HCT116 (cell line): ENCODE results near the gene ZP3. TPM values are rescaled to one million over a fixed set of nuclear protein-coding genes. Genes with fewer than 3 reads are reported as not detected.
"Not testable (repeated sequence)": the region's sequence is repeated elsewhere in the genome, so short reads cannot be mapped to it uniquely, and the experiment has no call there.

Source experiments
- ATAC-seq: fragments of 200-7000 bp; cut with Tn5 transposase; 2 replicates; pipeline ENCODE4 v1.9.1; 2020; ENCODE audit warnings: mild to moderate bottlenecking, moderate library complexity
- BruUV-seq: library from RNA; stranded (reverse); fragments of 400-500 nt; replicated peaks from 2 replicates; lab custom pipeline; 2021; lab: Mats Ljungman, UMichigan
- CTCF ChIA-PET: fragments of 300-600 bp; sonication (Branson Sonifier 250); formaldehyde crosslinking; loops from one replicate; lab custom pipeline; 2021; ENCODE audit warnings: antibody characterized with exemption; lab: Charles Lee
- POLR2A ChIA-PET: fragments of 300-600, 350-600 bp; sonication (Branson Sonifier 250); formaldehyde crosslinking; loops from one replicate; lab custom pipeline; 2021; ENCODE audit warnings: antibody characterized with exemption; lab: Charles Lee
- RAD21 ChIA-PET, 2 experiments: fragments of 300-600 bp; sonication (Branson Sonifier 250); formaldehyde crosslinking; loops; one replicate each; lab custom pipeline; 2023; ENCODE audit warnings: low total read pairs in 2 of 2; ENCODE audit not compliant: uncharacterized antibody in 2 of 2, unreplicated experiment in 2 of 2, low non-redundant PET in 1 of 2; lab: Charles Lee
- DNase-seq: peaks from one replicate; pipeline ENCODE4 v3.0.0-alpha.2; 2010; ENCODE audit warnings: low read depth, low spot score
- H2AFZ ChIP-seq: fragments of 200-600 bp; shearing (Covaris generic), sonication (generic); 2 replicates; pipeline ENCODE4 v1.6.1; 2017; ENCODE audit warnings: low read depth, mixed run types, mixed read lengths, antibody characterized with exemption, low read length; ENCODE audit not compliant: poor library complexity, severe bottlenecking
- H3K27ac ChIP-seq: 2 replicates; pipeline ENCODE4 v1.5.1; 2012; ENCODE audit warnings: low read depth, low read length
- H3K27me3 ChIP-seq: fragments of 200-600 bp; sonication (generic); 2 replicates; pipeline ENCODE4 v1.6.1; 2016; ENCODE audit warnings: mixed run types, low read length, mixed read lengths; ENCODE audit not compliant: insufficient read depth
- H3K36me3 ChIP-seq, 2 experiments: fragments of 200-500 bp in 1 of 2; fragments of 200-600 bp in 1 of 2; sonication (Bioruptor generic) in 1 of 2; sonication (generic) in 1 of 2; 2 replicates each; pipeline versions ENCODE4 v1.5.1 to v1.6.1; 2014 to 2016; ENCODE audit warnings: low read length in 2 of 2, inconsistent platforms in 1 of 2, mixed read lengths in 1 of 2, mixed run types in 1 of 2; ENCODE audit not compliant: insufficient read depth in 2 of 2, control insufficient read depth in 1 of 2
- H3K4me1 ChIP-seq, 2 experiments: fragments of 200-600 bp in 1 of 2; sonication (generic) in 1 of 2; 2 replicates each; pipeline versions ENCODE4 v1.5.1 to v1.6.1; 2012 to 2017; ENCODE audit warnings: low read length in 2 of 2, inconsistent platforms in 1 of 2, mild to moderate bottlenecking in 1 of 2, mixed read lengths in 1 of 2, mixed run types in 1 of 2, moderate library complexity in 1 of 2; ENCODE audit not compliant: insufficient read depth in 2 of 2, control insufficient read depth in 1 of 2
- H3K4me2 ChIP-seq: fragments of 200-600 bp; sonication (generic); 2 replicates; pipeline ENCODE4 v1.6.1; 2017; ENCODE audit warnings: mixed run types, low read length, mixed read lengths
- H3K4me3 ChIP-seq, 2 experiments: fragments of 200-600 bp in 1 of 2; sonication (generic) in 1 of 2; replicated peaks in 1 of 2; 2 replicates each; pipeline ENCODE4 v1.5.1; 2011 to 2016; ENCODE audit warnings: low read length in 2 of 2, control low read depth in 1 of 2, low read depth in 1 of 2, mild to moderate bottlenecking in 1 of 2, mixed read lengths in 1 of 2, mixed run types in 1 of 2
- H3K79me2 ChIP-seq: fragments of 200-600 bp; sonication (generic); 2 replicates; pipeline ENCODE4 v1.6.1; 2017; ENCODE audit warnings: mild to moderate bottlenecking, mixed run types, low read length, moderate library complexity, mixed read lengths; ENCODE audit not compliant: insufficient read depth
- H3K9ac ChIP-seq: fragments of 200-600 bp; sonication (generic); 2 replicates; pipeline ENCODE4 v1.6.1; 2016; ENCODE audit warnings: low read length, mixed read lengths
- H3K9me2 ChIP-seq: fragments of 200-600 bp; sonication (generic), shearing (Covaris generic); 2 replicates; pipeline ENCODE4 v1.6.1; 2017; ENCODE audit warnings: mixed run types, mild to moderate bottlenecking, moderate library complexity; ENCODE audit not compliant: insufficient read depth
- H3K9me3 ChIP-seq, 2 experiments: fragments of 200-500 bp in 1 of 2; fragments of 200-600 bp in 1 of 2; sonication (Bioruptor generic) in 1 of 2; sonication (generic) in 1 of 2; 2 replicates each; pipeline ENCODE4 v1.6.1; 2014 to 2017; ENCODE audit warnings: low read length in 2 of 2, mixed read lengths in 2 of 2, inconsistent platforms in 1 of 2, low read depth in 1 of 2, mild to moderate bottlenecking in 1 of 2, mixed run types in 1 of 2, moderate library complexity in 1 of 2; ENCODE audit not compliant: control insufficient read depth in 1 of 2, insufficient read depth in 1 of 2
- H4K20me1 ChIP-seq: fragments of 200-600 bp; sonication (generic), shearing (Covaris generic); 2 replicates; pipeline ENCODE4 v1.6.1; 2017; ENCODE audit warnings: mixed run types, mild to moderate bottlenecking, moderate library complexity; ENCODE audit not compliant: insufficient read depth
- intact Hi-C: fragments of 100-400 bp; cut with micrococcal nuclease; formaldehyde crosslinking; loops from 2 replicates; pipeline ENCODE4 v1.10.0; 2022
- total RNA-seq: library from RNA; stranded (reverse); gene quantifications from one replicate; pipeline ENCODE4 v1.2.1, GENCODE V29; 2021; ENCODE audit not compliant: unreplicated experiment

The ZP3 gene
- total RNA-seq, 1 experiment from 2014 or later: 23.4 TPM

GRCh38 chr7:76467743-76468404 lies 43.1 kb downstream of the ZP3 start:
- H2AFZ ChIP-seq, H3K4me1 ChIP-seq, H3K9me3 ChIP-seq, H4K20me1 ChIP-seq, H3K36me3 ChIP-seq, ATAC-seq, H3K4me2 ChIP-seq, DNase-seq, H3K4me3 ChIP-seq, H3K27ac ChIP-seq, H3K9ac ChIP-seq, RAD21 ChIA-PET, CTCF ChIA-PET, H3K79me2 ChIP-seq, H3K9me2 ChIP-seq, POLR2A ChIA-PET, BruUV-seq, intact Hi-C loops, H3K27me3 ChIP-seq: not testable (repeated sequence)

- H4K20me1 ChIP-seq, POLR2A ChIA-PET, H3K27me3 ChIP-seq, H3K9ac ChIP-seq, H3K9me3 ChIP-seq, H3K9me2 ChIP-seq, DNase-seq, H3K36me3 ChIP-seq, H3K4me1 ChIP-seq, H3K4me3 ChIP-seq, intact Hi-C loops, ATAC-seq, H3K27ac ChIP-seq, H3K79me2 ChIP-seq, CTCF ChIA-PET, BruUV-seq, H2AFZ ChIP-seq, RAD21 ChIA-PET, H3K4me2 ChIP-seq: not testable (repeated sequence)
Measured at GRCh38 chr7:76471556-76472221, 46.9 kb downstream of the ZP3 start.

GRCh38 chr7:76473097-76473496 lies 48.3 kb downstream of the ZP3 start:
- H3K9ac ChIP-seq, H3K9me3 ChIP-seq, ATAC-seq, H3K36me3 ChIP-seq, CTCF ChIA-PET, intact Hi-C loops, H3K4me2 ChIP-seq, POLR2A ChIA-PET, H2AFZ ChIP-seq, DNase-seq, RAD21 ChIA-PET, H3K4me3 ChIP-seq, H3K9me2 ChIP-seq, H3K27ac ChIP-seq, H3K27me3 ChIP-seq, H3K4me1 ChIP-seq, H4K20me1 ChIP-seq, BruUV-seq, H3K79me2 ChIP-seq: not testable (repeated sequence)

- H3K4me1 ChIP-seq, H3K4me3 ChIP-seq, H3K27me3 ChIP-seq, RAD21 ChIA-PET, ATAC-seq, DNase-seq, H3K27ac ChIP-seq, H3K4me2 ChIP-seq, BruUV-seq, H3K9me3 ChIP-seq, CTCF ChIA-PET, H3K9me2 ChIP-seq, H3K9ac ChIP-seq, H3K36me3 ChIP-seq, POLR2A ChIA-PET, H4K20me1 ChIP-seq, H3K79me2 ChIP-seq, H2AFZ ChIP-seq, intact Hi-C loops: not testable (repeated sequence)
Measured at GRCh38 chr7:76476280-76476679, 51.5 kb downstream of the ZP3 start.
